HL-60 (cell line): ENCODE results near the gene GPATCH11.

Source experiments
- DNase-seq, 2 experiments: peaks; one replicate each; pipeline ENCODE4 v3.0.0-alpha.2; 2010 to 2020; ENCODE audit warnings: low read depth in 1 of 2, low spot score in 1 of 2
- H3K27ac ChIP-seq: fragments of 250-450 bp; sonication (Bioruptor Pico); replicated peaks from 2 replicates; pipeline ENCODE4 v1.5.1; 2020; ENCODE audit warnings: mild to moderate bottlenecking, moderate library complexity
- H3K27me3 ChIP-seq: fragments of 250-450 bp; sonication (Bioruptor Pico); 2 replicates; pipeline ENCODE4 v1.5.1; 2021; ENCODE audit warnings: mild to moderate bottlenecking, moderate library complexity; ENCODE audit not compliant: insufficient read depth, poor library complexity, severe bottlenecking
- H3K4me3 ChIP-seq: replicated peaks from 2 replicates; pipeline ENCODE4 v1.5.1; 2011; ENCODE audit warnings: mild to moderate bottlenecking, control low read depth, low read length; ENCODE audit not compliant: insufficient read depth
- CTCF ChIP-seq: IDR thresholded peaks from one replicate; pipeline ENCODE4 v1.5.1; 2011; ENCODE audit warnings: low read length, control low read depth, inconsistent platforms; ENCODE audit not compliant: insufficient read depth
- GABPA ChIP-seq: IDR thresholded peaks from 2 replicates; pipeline ENCODE4 v1.6.1; 2012; ENCODE audit warnings: low read depth
- POLR2AphosphoS5 ChIP-seq: IDR thresholded peaks from 2 replicates; pipeline ENCODE4 v1.6.1; 2012; ENCODE audit warnings: low read depth
- REST ChIP-seq: IDR thresholded peaks from 2 replicates; pipeline ENCODE4 v1.6.1; 2012; ENCODE audit warnings: low read depth; ENCODE audit not compliant: insufficient replicate concordance
- SPI1 ChIP-seq: IDR thresholded peaks from 2 replicates; pipeline ENCODE4 v1.6.1; 2012; ENCODE audit warnings: low read depth, mild to moderate bottlenecking, borderline replicate concordance

GPATCH11 gene

GRCh38 chr2:37100054-37100453 is 15.7 kb downstream of the GPATCH11 start:
- H3K27ac ChIP-seq = no peak overlapping the region
- H3K27me3 ChIP-seq = no peaks in the 10 kb centered on the region
- H3K4me3 ChIP-seq = no peak overlapping the region
- TF ChIP-seq POLR2AphosphoS5 (no peak), CTCF (no peak), SPI1 (no peak), REST (no peak), GABPA (no peak)
- DNase-seq = no peak

DNA sequence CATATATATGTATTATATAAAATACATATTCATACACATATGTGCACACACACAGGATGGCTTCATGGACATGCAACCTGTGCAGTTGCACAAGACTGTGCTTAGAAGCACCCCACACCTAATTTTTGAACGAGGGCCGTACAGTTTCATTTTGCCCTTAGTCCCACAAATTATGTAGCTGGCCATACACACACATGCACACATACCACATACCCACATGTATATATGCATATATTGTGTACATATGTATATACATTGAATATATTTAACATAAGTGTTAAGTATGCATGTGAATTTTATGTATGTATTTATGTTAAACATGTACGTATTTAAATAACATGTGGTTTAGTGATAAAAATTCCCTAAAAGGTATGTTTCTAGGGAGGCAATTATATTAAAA is 18.3 kb downstream of the GPATCH11 start:
- H3K4me3 ChIP-seq = no peak overlapping the region
- no peak for DNase-seq
- TF ChIP-seq REST (no peak), CTCF (no peak), GABPA (no peak)
- no peaks in the 10 kb centered on the region for H3K27me3 ChIP-seq
- H3K27ac ChIP-seq = no peak overlapping the region

DNA sequence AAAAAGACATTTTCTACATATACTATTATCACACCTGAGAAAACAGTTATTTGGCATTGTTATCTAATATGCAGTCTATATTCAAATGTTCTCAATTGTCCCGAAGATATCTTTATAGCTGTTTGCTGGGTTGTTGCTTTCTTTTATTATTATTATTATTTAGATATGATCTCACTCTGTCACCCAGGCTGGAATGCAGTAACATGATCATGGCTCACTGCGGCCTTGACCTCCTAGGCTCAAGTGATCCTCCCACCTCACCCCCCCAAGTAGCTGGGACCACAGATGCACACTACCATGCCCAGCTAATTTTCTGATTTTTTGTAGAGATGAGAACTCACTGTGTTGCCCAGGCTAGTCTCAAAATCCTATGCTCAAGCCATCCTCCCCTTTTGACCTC is 19.9 kb downstream of the GPATCH11 start:
- no peak for DNase-seq
- TF ChIP-seq REST = no peak
- no peak for TF ChIP-seq GABPA
- no peak for TF ChIP-seq CTCF
- no peak for TF ChIP-seq POLR2AphosphoS5
- TF ChIP-seq SPI1 = no peak
- no peak overlapping the region for H3K27ac ChIP-seq
- no peaks in the 10 kb centered on the region for H3K27me3 ChIP-seq
- H3K4me3 ChIP-seq = no peak overlapping the region
